UCSD-AML1 (cell line): ENCODE data around the gene KLHL30.
"Not testable (repeated sequence)": the region's sequence is repeated elsewhere in the genome, so short reads cannot be mapped to it uniquely, and the experiment has no call there.

Experiments
- DNase-seq: peaks from one replicate; lab custom pipeline; 2025; ENCODE audit not compliant: unreplicated experiment; lab: John Stamatoyannopoulos, UW

KLHL30 gene

DNA sequence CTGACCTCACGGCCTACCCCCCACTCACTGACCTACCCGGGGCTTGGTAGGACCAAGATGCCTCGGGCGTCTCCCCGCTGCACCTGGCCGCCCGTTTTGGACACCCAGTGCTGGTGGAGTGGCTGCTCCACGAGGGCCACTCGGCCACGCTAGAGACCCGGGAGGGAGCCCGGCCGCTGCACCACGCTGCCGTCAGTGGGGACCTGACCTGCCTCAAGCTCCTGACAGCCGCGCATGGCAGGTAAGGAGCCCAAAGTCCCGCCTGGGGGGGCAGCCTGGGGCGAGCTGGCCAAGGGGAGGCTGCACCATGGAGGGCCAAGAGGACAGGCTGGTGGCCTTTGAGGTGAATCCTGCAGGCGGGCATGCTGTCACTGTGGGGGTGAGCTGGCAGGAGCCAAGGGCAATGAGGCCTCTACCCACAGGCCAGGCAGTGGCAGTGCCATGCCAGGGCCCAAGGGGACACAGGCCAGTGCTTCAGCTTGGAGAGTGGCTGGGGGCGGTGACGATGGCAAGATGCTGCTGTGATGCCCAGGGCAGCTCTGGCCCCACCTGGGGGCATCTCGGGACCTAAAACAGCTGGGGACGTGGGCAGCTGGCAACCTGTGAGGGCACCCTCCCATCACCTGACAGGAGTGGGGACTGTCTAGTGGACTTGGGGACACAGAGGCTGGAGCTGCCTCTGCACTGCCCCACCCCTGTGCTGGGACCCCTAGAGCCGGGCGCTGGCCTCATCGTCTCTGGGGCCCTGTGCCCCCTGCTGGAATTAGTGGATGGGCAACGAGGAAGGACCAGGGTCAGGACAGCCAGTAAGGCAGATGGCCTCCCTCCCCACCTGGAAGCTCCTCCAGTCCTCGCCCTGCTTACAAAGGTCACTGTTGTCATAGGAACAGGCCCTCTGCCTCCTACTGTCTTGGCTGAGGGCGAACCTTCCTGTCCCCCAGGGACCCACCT is 36.3 kb upstream of the KLHL30 start:
- no peak for DNase-seq

DNA sequence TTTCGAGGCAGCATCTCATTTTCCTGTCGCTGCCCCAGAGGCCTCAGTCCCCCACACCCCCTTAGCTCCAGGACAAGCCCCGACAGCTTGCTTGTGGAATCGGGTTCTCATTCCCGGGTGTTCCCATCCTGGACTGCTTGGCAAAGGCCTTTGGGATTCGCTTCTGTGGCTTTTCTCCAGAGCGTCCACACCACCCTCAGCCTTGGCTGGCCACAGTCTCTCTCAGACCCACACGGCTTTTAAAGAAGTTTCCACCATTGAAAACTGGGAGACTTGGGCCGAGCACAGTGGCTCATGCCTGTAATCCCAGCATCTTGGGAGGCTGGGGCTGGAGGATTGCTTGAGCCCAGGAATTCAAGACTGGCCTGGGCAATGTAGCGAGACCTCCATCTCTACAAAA is 35.6 kb upstream of the KLHL30 start:
- DNase-seq, result no peak

DNA sequence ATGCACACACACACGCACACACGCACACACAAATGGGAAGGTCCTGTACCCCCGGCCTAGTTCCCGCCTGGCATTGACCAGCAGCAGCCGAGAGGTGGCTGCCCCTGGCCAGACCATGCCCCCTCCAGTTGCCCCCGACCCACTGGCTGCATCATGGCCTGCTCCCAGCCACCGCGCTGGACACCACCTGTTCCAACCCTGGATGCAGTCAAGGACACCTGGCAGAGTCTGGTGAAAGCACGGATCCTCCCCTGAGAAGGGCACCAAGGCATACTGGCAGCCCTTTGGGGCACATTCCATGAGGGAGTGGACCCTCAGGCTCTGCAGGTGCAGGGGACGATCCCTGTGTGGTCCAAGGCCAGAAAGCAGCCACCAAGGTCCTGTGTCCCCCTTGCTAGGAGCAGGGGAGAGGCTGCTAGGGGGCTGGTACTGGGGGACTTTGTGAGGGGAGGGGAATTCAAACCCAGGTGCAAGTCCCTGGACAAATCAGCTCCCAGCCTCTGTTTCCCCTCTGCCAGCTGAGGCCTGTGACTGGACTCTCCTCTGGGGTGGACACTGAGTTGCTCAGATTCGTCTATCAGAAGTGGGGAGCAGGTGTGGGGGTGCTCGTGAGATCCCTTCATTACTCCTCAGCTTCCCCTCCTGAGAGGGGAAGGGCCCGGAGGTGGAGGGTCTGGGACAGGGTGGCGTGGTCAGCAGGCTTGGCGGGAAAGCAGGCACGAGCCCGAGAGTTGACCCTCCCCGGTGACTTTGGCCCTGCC is 34.8 kb upstream of the KLHL30 start:
- no peak for DNase-seq

DNA sequence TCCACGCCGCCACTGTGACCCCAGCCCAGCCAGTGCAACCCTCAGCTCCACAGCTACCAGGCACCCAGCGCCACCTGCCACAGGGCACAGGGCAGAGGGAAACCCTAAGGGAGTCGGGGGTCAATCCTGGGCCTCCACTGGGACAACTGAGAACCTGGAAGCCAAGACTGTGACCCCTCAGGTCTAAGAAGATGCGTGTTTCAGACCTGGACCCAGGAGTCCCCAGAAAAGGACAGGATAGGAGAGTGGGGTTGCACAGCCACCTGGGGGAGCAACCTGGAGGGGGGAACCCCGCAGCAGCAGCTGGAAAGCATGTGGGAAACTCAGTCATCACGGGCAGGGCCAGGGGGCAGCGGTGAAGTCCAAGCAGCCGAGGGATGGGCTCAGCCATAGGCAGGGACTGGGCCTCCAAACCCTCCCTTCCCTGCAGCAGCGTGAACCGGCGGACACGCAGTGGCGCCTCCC is 34.2 kb upstream of the KLHL30 start:
- no peak for DNase-seq

- DNase-seq, result no peak
These were observed 33.6 kb upstream of the KLHL30 start for GRCh38 chr2:238104691-238105371.

DNA sequence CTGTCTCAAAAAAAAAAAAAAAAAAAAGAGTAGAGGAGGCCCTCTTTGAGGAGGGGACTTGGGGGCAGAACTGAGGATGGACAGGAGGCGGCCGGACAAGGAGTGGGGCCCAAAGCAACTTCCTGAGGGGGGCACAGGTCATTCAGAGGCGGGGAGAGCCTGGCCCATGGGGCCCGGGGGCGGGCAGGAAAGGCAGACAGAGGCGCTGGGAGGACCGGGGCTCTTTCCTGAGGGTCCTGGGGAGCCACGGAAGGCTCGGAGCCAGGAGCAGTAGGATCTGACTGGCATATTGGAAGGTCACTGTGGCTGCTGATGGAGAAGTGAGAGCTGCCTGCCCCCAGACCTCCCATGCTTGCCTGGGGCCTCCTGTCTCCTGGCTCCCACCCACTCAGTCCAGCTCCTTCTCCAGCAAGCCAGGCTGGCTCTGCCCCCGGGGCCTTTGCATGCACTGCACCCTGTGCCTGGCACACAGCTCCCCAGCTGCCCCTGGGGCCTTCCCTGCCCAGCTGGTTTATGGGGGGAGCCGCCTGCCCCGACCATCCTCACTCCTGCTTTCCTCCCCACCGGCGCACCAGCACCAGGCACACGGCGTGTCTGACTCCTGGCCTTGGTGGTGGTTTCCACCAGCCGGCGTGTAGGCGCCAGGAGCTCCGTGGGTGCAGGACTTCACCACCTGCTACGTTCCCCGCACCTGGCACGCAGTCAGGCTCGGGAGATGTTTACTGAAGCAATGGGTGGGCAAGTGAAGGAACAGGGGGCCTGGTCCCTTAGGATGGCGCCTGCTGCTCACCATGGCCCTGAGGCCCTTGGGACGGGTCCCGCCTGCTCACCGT is 32.7 kb upstream of the KLHL30 start:
- no peak for DNase-seq

DNA sequence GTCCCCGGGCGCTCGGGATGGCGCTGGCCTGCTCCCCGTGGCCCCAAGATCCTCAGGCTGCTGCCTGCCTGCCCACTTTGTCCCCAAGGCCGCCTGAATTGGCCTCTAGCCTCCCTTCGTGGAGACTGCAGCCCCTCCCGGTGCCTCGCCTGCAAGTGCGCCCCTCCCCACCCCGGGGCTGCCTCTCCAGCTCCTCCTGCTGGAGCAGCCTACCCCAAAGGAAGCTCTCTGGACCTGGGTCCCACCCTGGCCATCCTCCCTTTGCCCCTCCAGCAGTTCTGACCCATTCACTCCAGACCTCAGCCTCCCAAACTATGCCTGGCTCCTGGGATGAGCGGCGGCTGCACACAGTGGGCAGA is 32.1 kb upstream of the KLHL30 start:
- no peak for DNase-seq

DNA sequence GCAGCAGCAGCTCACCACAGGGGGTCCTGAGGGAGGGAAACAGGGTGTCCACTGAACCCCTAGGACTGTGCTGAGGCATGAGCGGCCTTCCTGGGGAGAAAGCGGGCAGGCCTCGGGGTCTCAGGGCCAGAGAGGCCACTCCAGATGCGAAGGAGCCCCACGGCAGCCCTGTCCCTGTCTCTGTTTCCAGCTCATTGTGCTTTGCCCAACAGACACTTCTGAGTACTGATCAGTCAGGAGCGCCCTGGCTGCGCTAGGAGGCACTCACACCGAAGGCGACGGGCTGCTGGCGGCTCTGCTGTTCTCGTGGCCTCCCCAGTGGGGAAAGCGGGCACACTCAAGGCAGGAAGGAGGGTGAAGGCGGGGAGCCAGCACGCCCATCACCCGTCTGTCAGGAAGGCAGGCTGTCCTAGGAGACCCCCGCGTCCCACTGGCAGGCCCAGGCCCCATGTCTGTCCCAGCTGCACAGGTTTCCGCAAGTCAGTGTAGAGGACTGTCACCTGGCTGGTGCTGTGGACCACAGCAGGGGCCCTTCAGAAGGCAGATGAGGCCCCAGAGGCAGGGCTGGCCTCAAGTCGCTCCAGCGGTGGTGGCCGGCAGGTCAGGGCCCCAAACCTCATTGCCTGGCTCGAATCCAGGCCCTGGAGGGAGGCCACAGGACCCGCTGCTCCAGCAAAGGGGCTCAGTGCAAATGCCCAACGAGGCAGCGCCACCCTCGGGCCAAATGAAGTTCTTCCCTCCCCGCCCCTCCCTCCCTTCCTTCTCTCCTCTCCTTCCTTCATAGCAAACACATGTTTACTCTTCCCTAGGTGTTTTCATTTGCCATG is 31.6 kb upstream of the KLHL30 start:
- DNase-seq, result peak; percentile 71

DNA sequence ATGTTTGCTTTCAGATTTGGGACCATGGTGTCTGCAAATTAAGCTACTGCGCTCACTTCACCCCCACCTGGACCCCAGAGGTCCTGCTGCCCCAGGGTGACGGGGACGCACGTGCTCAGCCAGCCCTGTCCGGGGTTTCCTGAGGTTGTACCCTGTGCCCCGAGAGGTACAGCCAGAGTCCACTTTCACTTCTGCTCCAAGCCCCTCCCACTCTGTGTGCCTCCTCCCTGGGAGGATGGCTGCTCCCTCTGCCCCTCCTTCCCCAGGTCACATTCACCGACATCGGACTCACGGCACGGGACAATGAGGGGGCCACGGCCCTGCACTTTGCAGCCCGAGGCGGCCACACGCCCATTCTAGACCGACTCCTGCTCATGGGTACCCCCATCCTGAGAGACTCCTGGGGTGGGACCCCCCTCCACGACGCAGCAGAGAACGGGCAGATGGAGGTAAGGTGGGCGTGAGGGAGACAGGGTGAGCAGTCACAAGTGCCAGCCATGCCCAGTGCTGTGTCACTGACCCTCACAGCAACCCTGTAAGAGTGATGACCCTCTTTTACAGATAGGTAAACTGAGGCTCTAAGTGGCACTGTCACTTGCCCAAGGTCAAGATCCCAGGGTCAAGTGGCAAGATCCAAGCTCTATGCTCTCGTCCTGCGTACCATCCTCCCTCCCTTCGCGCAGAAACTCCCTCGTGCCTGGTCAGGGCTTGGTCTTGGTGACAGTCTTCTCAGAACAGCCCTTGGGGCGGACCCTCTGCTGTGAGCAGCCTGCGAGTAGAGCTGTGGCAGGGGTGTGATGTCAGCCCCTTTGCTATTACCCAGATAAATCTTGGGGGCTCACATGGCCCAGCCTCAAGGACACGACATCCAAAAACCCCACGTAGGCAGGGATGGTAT is 30.7 kb upstream of the KLHL30 start:
- no peak for DNase-seq

- DNase-seq, result peak; percentile 54
These were observed 29.9 kb upstream of the KLHL30 start for GRCh38 chr2:238108423-238109183.

- DNase-seq, result no peak
These were observed 24.9 kb upstream of the KLHL30 start for GRCh38 chr2:238113611-238114010.

DNA sequence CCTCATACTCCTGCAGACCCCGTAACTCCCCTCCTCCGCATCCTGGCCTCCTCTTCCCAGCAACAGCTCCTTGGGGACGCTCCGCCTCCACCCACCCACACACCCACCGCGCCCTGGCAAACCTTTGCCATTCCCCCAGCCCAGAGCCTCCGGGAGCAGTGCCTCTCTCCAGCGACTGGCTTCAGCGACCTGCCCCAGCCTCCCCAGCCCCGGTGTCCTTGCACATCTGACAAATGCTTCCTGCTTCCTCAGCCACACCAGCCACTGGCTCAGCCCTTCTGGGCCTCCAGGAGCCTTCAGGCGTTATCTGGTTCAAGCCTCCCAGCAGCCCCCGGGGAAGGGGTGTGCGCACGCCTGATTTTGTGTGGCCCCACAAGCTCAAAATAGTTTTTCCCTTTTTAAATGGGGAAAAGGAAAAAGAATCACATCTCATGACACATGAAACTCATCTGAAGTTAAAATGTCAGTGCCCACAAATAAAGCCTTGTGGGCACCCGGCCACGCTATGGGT is 24.1 kb upstream of the KLHL30 start:
- DNase-seq, result peak; percentile 66

DNA sequence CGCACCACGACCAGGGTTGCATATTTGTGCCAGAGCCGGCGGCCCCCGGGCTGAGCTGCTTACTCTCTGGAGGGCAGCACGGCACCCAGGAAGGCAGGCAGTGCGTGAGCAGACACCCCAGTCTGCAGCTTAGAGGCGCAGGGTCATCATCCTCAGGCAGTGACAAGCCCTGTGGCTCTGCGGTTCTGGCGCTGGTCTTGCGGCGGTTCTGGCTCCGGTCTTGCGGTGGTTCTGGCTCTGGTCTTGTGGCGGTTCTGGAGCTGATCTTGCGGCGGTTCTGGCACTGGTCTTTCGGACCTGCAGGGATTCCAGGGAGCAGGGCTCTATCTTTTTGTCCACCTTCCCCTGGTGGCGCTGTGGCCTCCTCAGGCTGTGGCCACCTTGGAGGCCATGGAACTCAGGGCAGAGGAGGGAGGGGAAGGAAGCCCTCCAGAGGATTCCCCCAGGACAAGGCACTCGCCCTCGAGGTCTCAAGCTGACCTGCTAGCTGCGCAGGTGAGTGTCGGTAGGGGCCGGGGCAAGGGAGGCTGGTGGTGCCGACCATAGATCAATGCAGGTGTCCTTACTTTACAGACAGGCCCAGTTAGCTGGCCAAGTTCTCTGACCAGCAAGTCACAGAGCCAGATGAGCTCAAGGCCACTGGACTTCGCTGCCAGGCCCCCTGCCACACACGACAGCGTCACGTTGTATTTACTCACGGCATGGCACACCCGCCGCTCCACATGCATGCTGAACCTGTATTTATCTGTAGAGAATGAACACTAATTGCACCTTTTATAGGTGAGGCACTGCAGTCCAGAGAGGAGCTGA is 23.4 kb upstream of the KLHL30 start:
- no peak for DNase-seq

GRCh38 chr2:238115709-238116108 is 22.8 kb upstream of the KLHL30 start:
- not testable (repeated sequence) for DNase-seq

DNA sequence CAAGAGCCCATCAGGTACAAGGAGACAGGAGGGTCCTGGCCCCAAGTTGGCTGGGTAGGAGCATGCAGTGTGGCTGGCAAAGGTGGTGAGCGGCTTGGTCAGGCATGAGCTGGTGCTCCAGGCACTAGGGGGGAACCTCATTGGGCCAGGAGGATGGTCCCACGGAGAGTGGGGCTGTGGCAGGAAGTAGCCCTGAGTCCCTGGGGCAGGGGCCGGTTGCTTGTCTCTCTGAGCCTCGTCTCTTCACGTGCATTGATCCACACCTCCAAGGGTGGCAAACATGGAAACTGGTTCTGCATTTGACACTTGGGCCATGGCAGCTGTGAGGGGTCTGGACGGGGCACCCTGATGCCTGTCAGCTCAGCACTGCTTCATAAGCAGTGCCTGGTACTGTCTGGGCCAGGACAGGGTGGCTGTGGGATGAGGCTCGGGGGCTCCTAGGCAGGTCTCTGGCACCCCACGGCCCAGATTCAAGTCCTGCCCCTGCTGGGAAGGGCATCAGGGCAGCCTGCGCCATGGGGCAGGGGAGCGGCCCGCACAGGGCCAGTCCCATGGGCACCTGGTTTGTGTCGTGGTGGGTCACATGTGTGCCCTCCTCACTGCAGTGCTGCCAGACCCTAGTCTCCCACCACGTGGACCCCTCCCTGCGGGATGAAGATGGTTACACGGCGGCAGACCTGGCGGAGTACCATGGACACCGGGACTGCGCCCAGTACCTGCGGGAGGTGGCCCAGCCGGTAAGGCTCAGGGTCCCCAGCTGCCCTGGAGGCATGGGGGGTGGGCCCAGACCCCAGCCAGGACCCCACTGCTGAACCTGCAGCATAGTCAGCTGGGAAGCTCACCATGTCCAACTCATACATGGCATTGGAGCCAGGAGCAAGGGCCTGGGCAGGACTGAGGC is 21.9 kb upstream of the KLHL30 start:
- no peak for DNase-seq
